NB4 (cell line): ENCODE results near the gene SCNN1A.
"Not testable (repeated sequence)": the region's sequence is repeated elsewhere in the genome, so short reads cannot be mapped to it uniquely, and the experiment has no call there.

ENCODE experiments used
- DNase-seq: peaks from one replicate; pipeline ENCODE4 v3.0.0; 2010; ENCODE audit warnings: low read depth
- H3K4me3 ChIP-seq: one replicate; pipeline ENCODE4 v1.5.1; 2011; ENCODE audit warnings: mild to moderate bottlenecking, low read depth, low read length, moderate library complexity
- CTCF ChIP-seq: IDR thresholded peaks from one replicate; pipeline ENCODE4 v1.5.1; 2012; ENCODE audit warnings: low read depth, low read length
- MAX ChIP-seq: IDR thresholded peaks from 2 replicates; pipeline ENCODE4 v1.6.1; 2011; ENCODE audit warnings: low read depth, low read length
- MYC ChIP-seq: IDR thresholded peaks from 2 replicates; pipeline ENCODE4 v1.6.1; 2011; ENCODE audit warnings: low read depth, low read length
- POLR2A ChIP-seq: IDR thresholded peaks from 2 replicates; pipeline ENCODE4 v1.6.1; 2011; ENCODE audit warnings: mild to moderate bottlenecking; ENCODE audit not compliant: insufficient read length; ENCODE audit errors: extremely low read depth

The SCNN1A gene

GRCh38 chr12:6342140-6342889 lies 33.0 kb downstream of the SCNN1A start:
- no peak for DNase-seq
- no peak for TF ChIP-seq MAX
- TF ChIP-seq MYC = no peak
- TF ChIP-seq CTCF = no peak
- peak overlapping the region; percentile 98 for H3K4me3 ChIP-seq

GRCh38 chr12:6341417-6342139 lies 33.8 kb downstream of the SCNN1A start, which contains the start of gene TNFRSF1A:
Gene TNFRSF1A, minus strand, starts transcription at chr12:6342076. Its CDS starts 262 bp downstream, at chr12:6341814.
- peak; percentile 94 for DNase-seq
- H3K4me3 ChIP-seq = peak within 1 kb of the TSS; percentile 98
- TF ChIP-seq CTCF (no peak), MYC (peak; percentile 74), MAX (peak; percentile 56; the same call in 1 of the 2 replicates), POLR2A (peak; percentile 72)

GRCh38 chr12:6340745-6341416 lies 34.5 kb downstream of the SCNN1A start:
- DNase-seq = peak; percentile 64
- TF ChIP-seq MAX = no peak
- TF ChIP-seq MYC = no peak
- TF ChIP-seq CTCF = no peak
- peak; percentile 34 for TF ChIP-seq POLR2A
- peak overlapping the region; percentile 98 for H3K4me3 ChIP-seq

- TF ChIP-seq CTCF = no peak
- no peak for TF ChIP-seq POLR2A
- TF ChIP-seq MAX = no peak
- no peak for TF ChIP-seq MYC
- DNase-seq = no peak
- peak overlapping the region; percentile 98 for H3K4me3 ChIP-seq
Measured at GRCh38 chr12:6340032-6340638, 35.2 kb downstream of the SCNN1A start.

GRCh38 chr12:6338955-6339354 lies 36.4 kb downstream of the SCNN1A start:
- no peak for DNase-seq
- H3K4me3 ChIP-seq = peak overlapping the region; percentile 98
- TF ChIP-seq CTCF = no peak
- no peak for TF ChIP-seq MYC
- TF ChIP-seq POLR2A = no peak
- no peak for TF ChIP-seq MAX

- H3K4me3 ChIP-seq = peak overlapping the region; percentile 98
- DNase-seq = not testable (repeated sequence)
Measured at GRCh38 chr12:6338536-6338935, 36.8 kb downstream of the SCNN1A start.
